Activated CD8-positive, alpha-beta memory T cell treated with anti-CD3 and anti-CD28 coated beads, Interleukin-2, amount 50 U/mL, for 24 hours (primary cell): ENCODE results near the gene CAMK2B.

ENCODE experiments used
- DNase-seq: peaks from one replicate; pipeline ENCODE4 v3.0.0-alpha.2; 2020; ENCODE audit errors: extremely low read depth

The CAMK2B gene

DNA sequence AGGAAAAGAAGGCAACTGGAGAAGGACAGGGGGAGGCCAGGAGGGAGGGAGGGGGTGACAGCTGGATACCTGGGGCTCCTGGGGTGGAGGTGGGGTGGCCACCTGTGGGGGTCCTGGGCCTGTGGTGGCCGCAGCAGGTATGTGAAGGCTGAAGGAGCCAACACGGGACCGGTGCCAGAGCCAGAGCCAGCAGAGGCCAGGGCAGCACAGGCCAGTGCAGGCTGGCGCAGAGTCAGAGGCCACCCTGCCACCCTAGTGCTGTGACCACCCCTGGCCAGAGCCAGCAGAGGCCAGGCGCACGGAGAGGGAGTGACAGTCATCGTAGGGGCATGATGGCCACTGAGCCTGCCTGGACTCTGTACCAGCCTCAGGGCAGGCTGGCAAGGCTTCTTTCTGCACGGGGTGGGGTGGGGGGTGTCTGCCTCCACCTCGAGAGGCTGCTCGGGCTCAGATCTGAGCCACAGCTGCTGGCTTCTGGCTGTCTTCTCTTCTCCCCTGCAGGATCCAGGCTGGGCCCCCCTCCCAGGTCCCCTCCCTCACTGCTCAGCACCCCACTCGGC, 95.8 kb downstream of the CAMK2B start:
- DNase-seq, result no peak

- no peak for DNase-seq
Measured at GRCh38 chr7:44228571-44229350, 96.6 kb downstream of the CAMK2B start.

GRCh38 chr7:44227911-44228310, 97.5 kb downstream of the CAMK2B start:
- DNase-seq, result no peak

DNA sequence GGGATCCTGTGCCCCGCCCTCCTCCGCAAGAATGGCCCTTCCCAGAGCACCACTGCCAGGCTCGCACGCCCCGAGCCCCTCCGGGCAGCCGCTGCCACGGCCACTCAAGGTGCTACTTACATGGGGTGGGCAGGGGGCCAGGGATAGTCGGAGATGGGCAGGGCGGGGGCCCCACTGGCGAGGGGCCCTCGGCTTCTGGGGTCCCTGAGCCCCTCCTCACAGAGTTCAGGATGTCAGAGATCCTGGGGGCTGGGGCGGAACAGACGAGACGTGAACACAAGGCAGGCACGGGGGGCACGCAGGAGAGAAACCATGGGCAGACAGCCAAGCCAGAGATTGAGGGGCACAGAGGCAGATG, 99.0 kb downstream of the CAMK2B start:
- no peak for DNase-seq

GRCh38 chr7:44225566-44226395, 99.6 kb downstream of the CAMK2B start:
- no peak for DNase-seq

- DNase-seq, result no peak
Measured at GRCh38 chr7:44224974-44225565, 100.3 kb downstream of the CAMK2B start.

DNA sequence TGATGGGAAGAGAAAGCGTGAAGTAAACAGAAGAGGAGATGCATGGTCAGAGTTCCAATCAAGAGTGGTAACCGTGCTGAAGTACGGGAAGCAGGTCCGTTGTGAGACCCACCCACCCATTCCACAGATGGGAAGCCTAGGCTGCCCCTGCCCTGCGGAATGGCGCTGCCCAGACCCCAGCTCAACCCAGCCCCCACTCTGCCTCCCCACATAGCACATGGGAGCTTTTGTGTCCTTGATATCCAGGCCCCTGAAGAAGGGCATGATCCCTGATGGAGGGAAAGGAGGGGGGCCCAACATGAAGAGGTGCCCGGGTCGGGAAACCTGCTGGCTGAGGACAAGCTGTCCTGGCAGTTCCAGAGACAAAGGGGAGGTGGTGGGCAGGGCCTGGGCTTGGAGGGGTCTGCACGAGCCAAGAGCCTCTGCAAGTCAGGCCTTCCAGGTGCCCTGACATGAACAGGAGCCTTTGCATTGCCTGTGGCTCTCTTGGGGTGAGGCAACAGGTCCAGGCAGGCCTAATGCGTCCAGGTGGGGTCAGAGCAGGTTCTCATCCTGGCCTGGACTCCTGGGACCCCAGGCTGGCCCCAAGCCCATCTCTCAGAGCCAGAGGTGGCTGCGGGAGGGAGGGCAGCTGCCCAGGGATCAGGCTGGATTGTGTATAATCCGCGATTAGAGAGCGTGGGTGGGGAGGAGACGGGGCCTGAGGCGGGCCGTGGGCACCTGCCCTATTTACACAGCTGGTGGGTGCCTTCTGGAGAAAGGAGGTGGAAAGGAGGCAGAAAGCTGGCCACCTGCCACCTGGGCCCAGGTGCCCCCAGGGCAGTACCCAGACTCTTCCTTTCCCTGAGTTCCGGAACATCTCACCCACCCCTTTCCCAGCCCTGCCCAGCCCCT, 101.1 kb downstream of the CAMK2B start:
- no peak for DNase-seq

- no peak for DNase-seq
Measured at GRCh38 chr7:44223362-44224079, 101.9 kb downstream of the CAMK2B start.

DNA sequence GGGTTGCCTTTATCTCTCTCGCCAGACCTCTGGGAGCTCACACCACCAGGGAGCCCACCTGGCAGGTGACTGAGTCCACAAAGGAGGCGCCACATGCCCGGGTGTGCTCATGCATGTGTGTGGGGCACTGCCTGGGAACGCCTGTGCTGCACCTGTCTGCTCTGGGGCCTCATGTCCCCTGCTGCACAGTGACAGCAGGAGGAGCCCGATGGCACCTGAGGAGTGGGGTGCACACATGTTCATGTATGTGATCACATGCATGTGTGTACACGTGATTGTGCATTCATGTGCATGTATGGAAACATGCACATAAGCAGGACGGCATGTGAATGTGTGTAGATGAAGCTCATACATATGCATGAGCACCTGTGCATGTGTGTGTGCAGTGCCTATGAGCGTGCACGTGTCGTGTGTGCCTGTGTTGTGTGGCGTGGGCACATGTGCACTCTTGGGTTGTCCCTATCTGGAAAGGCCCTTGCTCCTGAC, 102.6 kb downstream of the CAMK2B start:
- DNase-seq, result no peak

- no peak for DNase-seq
Measured at GRCh38 chr7:44222074-44222473, 103.3 kb downstream of the CAMK2B start.

DNA sequence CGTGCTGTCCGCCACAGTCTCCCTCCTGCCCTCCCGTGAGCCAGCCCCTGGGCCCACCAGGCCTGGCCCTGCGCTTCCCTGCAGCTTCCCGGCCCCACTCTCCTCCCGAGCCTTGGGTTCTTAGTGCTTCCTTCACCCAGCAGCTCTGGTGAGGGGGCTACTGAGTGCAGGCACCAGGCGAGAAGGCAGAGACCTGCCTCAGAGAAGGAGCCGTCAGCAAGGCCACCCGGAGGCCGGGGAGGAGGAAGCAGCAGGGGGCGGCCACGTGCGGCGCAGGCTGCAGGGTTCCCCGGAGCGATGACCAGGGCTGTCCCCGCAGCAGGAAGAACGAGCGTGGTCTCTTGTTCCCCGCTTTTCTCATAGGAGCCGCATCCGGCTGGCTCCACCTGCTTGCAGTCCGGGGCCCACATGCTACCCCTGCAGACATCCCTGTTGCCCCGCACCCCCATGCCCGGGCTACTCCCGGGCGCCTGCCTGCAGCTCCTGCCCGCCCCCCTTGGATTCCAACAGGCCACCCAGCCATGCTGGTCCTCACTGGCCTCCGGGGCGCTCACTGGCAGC, 104.1 kb downstream of the CAMK2B start:
- no peak for DNase-seq

- no peak for DNase-seq
Measured at GRCh38 chr7:44220358-44221112, 104.9 kb downstream of the CAMK2B start.

- no peak for DNase-seq
Measured at GRCh38 chr7:44220046-44220357, 105.4 kb downstream of the CAMK2B start.

DNA sequence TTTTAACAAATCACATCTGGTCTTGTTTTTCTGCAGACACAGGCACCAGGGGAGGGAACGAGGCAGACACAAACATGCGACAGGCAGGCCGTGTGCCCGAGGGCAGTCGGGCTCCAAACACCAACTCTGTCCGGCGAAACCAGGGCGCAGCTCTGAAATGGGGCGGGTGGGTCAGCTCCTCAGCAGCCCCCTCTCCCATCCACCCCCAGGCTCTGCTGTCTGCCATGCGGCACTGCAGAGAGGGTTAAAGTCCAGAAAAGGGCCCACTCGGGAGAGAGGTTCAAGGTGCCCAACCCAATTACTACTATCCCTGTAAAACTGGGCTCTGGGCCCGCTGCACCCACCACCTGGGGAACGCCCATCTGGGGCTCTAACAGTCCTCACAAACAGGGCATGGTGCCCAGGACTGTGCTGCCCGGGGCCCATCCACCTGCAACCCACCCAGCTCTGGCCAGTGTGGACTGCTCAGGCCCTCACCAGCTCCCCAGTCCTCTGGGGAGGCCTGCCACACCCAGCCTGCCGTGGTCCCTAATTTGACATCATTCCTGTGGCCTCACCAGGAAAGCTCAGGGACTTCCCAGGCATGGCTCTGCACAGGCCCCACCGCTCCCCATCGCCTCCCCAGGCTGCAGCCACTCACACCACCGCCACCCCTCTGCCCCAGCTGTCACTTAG, 105.9 kb downstream of the CAMK2B start:
- DNase-seq, result no peak

DNA sequence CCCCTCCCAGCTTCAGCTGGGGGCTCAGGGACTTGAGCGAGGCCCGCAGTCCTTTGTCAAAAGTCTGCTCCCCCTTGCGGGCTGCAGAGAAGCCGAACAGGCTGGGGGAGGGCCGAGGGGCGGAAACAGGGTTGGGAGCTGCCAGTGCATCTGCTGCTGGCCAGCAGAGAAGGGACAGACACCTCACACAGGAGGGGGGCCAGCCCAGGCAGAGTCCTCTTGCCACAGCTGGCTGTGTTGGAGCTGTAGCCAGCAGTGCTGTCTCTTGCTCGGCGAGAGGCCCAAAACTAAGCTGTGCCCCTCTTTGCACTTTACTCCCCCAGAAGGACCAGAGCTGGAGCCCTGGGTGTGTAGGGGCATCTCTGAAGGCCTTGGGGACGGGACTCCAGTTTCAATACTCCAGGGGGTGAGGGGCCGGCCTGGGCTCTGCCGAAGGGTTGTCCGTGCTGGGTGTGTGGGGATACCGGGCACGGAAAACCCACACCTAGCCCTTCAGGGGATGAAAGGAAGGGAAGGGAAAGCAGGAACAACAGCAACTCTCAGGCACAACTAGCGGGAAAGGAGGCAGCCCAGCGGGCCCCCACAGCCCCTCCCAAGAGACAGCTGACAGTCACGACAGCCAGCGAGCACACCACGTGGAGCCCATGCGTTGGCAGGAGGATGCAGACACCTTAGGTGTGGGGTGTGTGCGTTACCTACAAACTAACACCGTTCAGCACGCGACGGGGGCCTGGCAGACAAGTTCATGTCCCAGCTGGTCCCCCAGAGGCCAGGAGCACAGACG, 106.8 kb downstream of the CAMK2B start:
- no peak for DNase-seq

- no peak for DNase-seq
Measured at GRCh38 chr7:44217852-44218402, 107.5 kb downstream of the CAMK2B start.

- no peak for DNase-seq
Measured at GRCh38 chr7:44217223-44217714, 108.1 kb downstream of the CAMK2B start.
